ENCODE results near the gene ITGAL. TPM values are rescaled to one million over a fixed set of nuclear protein-coding genes. Genes with fewer than 3 reads are reported as not detected.

ITGAL gene
- total RNA-seq, 1 experiment from 2014 or later = not detected

DNA sequence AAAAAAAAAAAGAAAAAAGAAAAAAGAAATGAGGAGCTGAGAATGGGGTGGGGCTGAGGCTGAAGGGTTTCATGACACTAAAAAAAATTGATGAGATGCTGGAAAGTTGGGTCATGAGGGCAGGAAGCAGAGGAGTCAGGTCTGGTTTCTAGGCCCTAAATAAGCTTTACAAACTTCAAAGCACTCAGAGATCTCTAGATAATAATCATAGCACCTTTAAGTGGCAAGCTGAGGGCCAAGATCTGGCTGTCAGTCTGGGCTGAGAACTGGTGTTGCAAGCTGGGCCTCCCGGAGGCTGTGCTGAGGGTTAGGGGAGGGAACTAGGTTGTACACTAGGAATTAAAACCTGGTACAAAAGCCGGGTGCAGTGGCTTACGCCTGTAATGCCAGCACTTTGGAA, 79.2 kb downstream of the ITGAL start:
- ChIA-PET CTCF (interaction anchor here (0.6 to 1.4 kb wide), 4 partner anchors 64 to 122 kb away, joined by 3 to 5 read pairs (median 4); partner anchors contain the start of gene DCTPP1), POLR2A (interaction anchor here (0.7 kb wide), 1 partner anchor 10 kb away, joined by 3 read pairs; no protein-coding TSS in a partner anchor)
- no peak for TF ChIP-seq CTCF (IDR thresholded peaks at IDR 0.05; ENCODE audit: unreplicated experiment)
- no TSS peak for BruUV-seq (replicated peaks)
- intact Hi-C loops (cut with micrococcal nuclease) = no loop called here
- Mint-ChIP-seq H3K9me3 (ENCODE audit: unreplicated experiment) (no peaks in the 10 kb centered on the region), H3K27me3 (ENCODE audit: insufficient read depth, unreplicated experiment) (no peaks in the 10 kb centered on the region), H3K27ac (ENCODE audit: low read depth, unreplicated experiment) (no peak overlapping the region), H3K36me3 (ENCODE audit: insufficient read depth, unreplicated experiment) (peaks cover 29% of the 10 kb centered on the region), H3K4me1 (ENCODE audit: insufficient read depth, unreplicated experiment) (peaks cover 5% of the 10 kb centered on the region), H3K4me3 (ENCODE audit: unreplicated experiment) (no peak overlapping the region)
- DNase-seq (ENCODE audit: unreplicated experiment) = no peak

- H3K4me3 Mint-ChIP-seq (ENCODE audit: unreplicated experiment) = no peak overlapping the region
- POLR2A ChIA-PET = no interaction called here
- H3K36me3 Mint-ChIP-seq (ENCODE audit: insufficient read depth, unreplicated experiment) = peaks cover 32% of the 10 kb centered on the region
- no TSS peak for BruUV-seq (replicated peaks)
- no peaks in the 10 kb centered on the region for H3K9me3 Mint-ChIP-seq (ENCODE audit: unreplicated experiment)
- CTCF ChIA-PET = interaction anchor here (1.0 to 1.2 kb wide), 2 partner anchors 17 to 123 kb away, joined by 3 to 5 read pairs; partner anchors contain the start of gene DCTPP1
- DNase-seq (ENCODE audit: unreplicated experiment) = no peak
- no peaks in the 10 kb centered on the region for H3K27me3 Mint-ChIP-seq (ENCODE audit: insufficient read depth, unreplicated experiment)
- peaks cover 5% of the 10 kb centered on the region for H3K4me1 Mint-ChIP-seq (ENCODE audit: insufficient read depth, unreplicated experiment)
- intact Hi-C loops (cut with micrococcal nuclease) = no loop called here
- no peak overlapping the region for H3K27ac Mint-ChIP-seq (ENCODE audit: low read depth, unreplicated experiment)
- no peak for TF ChIP-seq CTCF (IDR thresholded peaks at IDR 0.05; ENCODE audit: unreplicated experiment)
Measured at GRCh38 chr16:30552956-30553355, 80.4 kb downstream of the ITGAL start.

GRCh38 chr16:30553393-30553899, 80.9 kb downstream of the ITGAL start:
- no peak for DNase-seq (ENCODE audit: unreplicated experiment)
- Mint-ChIP-seq H3K9me3 (ENCODE audit: unreplicated experiment) (no peaks in the 10 kb centered on the region), H3K36me3 (ENCODE audit: insufficient read depth, unreplicated experiment) (peaks cover 32% of the 10 kb centered on the region), H3K27me3 (ENCODE audit: insufficient read depth, unreplicated experiment) (no peaks in the 10 kb centered on the region), H3K4me3 (ENCODE audit: unreplicated experiment) (no peak overlapping the region), H3K27ac (ENCODE audit: low read depth, unreplicated experiment) (no peak overlapping the region), H3K4me1 (ENCODE audit: insufficient read depth, unreplicated experiment) (peaks cover 5% of the 10 kb centered on the region)
- ChIA-PET POLR2A (no interaction called here), CTCF (interaction anchor here (1.0 to 1.7 kb wide), 3 partner anchors 17 to 124 kb away, joined by 3 to 6 read pairs (median 5); partner anchors contain the start of gene DCTPP1)
- BruUV-seq (replicated peaks) = no TSS peak
- no peak for TF ChIP-seq CTCF (IDR thresholded peaks at IDR 0.05; ENCODE audit: unreplicated experiment)
- intact Hi-C loops (cut with micrococcal nuclease) = no loop called here

- H3K4me1 Mint-ChIP-seq (ENCODE audit: insufficient read depth, unreplicated experiment) = peaks cover 5% of the 10 kb centered on the region
- no peak overlapping the region for H3K27ac Mint-ChIP-seq (ENCODE audit: low read depth, unreplicated experiment)
- BruUV-seq (replicated peaks) = no TSS peak
- no peak for TF ChIP-seq CTCF (IDR thresholded peaks at IDR 0.05; ENCODE audit: unreplicated experiment)
- peaks cover 32% of the 10 kb centered on the region for H3K36me3 Mint-ChIP-seq (ENCODE audit: insufficient read depth, unreplicated experiment)
- no peak for DNase-seq (ENCODE audit: unreplicated experiment)
- intact Hi-C loops (cut with micrococcal nuclease) = no loop called here
- no peaks in the 10 kb centered on the region for H3K9me3 Mint-ChIP-seq (ENCODE audit: unreplicated experiment)
- ChIA-PET CTCF (interaction anchor here (0.6 to 1.7 kb wide), 4 partner anchors 14 to 135 kb away, joined by 3 to 6 read pairs (median 4); partner anchors contain the start of gene DCTPP1), POLR2A (interaction anchor here (0.7 to 1.0 kb wide), 4 partner anchors 18 to 125 kb away, joined by 3 to 5 read pairs (median 4); partner anchors contain the start of genes DCTPP1 and ZNF785)
- no peaks in the 10 kb centered on the region for H3K27me3 Mint-ChIP-seq (ENCODE audit: insufficient read depth, unreplicated experiment)
- H3K4me3 Mint-ChIP-seq (ENCODE audit: unreplicated experiment) = no peak overlapping the region
Measured at GRCh38 chr16:30554557-30555314, 82.2 kb downstream of the ITGAL start.

All from MCF 10A (cell line).